IPS-NIHi11 (cell line): Measurements from ENCODE around the gene LDHD.

Experiments
- DNase-seq: peaks from one replicate; pipeline ENCODE4 v3.0.0; 2012; ENCODE audit warnings: mixed read lengths, low spot score

Gene LDHD

GRCh38 chr16:75114179-75114945 lies 2.2 kb downstream of the LDHD start:
- no peak for DNase-seq

- no peak for DNase-seq
These were observed 2.9 kb downstream of the LDHD start for GRCh38 chr16:75113541-75114121.

GRCh38 chr16:75112734-75113491 lies 3.7 kb downstream of the LDHD start:
- no peak for DNase-seq

GRCh38 chr16:75111961-75112733 lies 4.4 kb downstream of the LDHD start:
- no peak for DNase-seq

- DNase-seq, result no peak
These were observed 5.1 kb downstream of the LDHD start for GRCh38 chr16:75111514-75111940.

- peak; percentile 88 for DNase-seq
These were observed 5.7 kb downstream of the LDHD start for GRCh38 chr16:75110637-75111513.

GRCh38 chr16:75109732-75110243 lies 6.8 kb downstream of the LDHD start:
- DNase-seq, result no peak

GRCh38 chr16:75108792-75109731 lies 7.5 kb downstream of the LDHD start:
- DNase-seq, result no peak

- no peak for DNase-seq
These were observed 9.1 kb downstream of the LDHD start for GRCh38 chr16:75107505-75107904.

- peak; percentile 1 for DNase-seq
These were observed 10.0 kb downstream of the LDHD start for GRCh38 chr16:75106351-75107274.

- DNase-seq, result no peak
These were observed 11.1 kb downstream of the LDHD start for GRCh38 chr16:75105306-75106061.

GRCh38 chr16:75104836-75105235 lies 11.7 kb downstream of the LDHD start:
- no peak for DNase-seq

- no peak for DNase-seq
These were observed 12.6 kb downstream of the LDHD start for GRCh38 chr16:75103994-75104393.

GRCh38 chr16:75102595-75102994 lies 14.0 kb downstream of the LDHD start:
- DNase-seq, result no peak

- DNase-seq, result no peak
These were observed 14.9 kb downstream of the LDHD start for GRCh38 chr16:75101635-75102034.

- no peak for DNase-seq
These were observed 16.0 kb downstream of the LDHD start for GRCh38 chr16:75100603-75100990.

- no peak for DNase-seq
These were observed 16.6 kb downstream of the LDHD start for GRCh38 chr16:75099738-75100602.
